ENCODE data around the gene CDYL2.

The CDYL2 gene

GRCh38 chr16:80577485-80578280 lies 226.7 kb downstream of the CDYL2 start:
- Histone ChIP-seq H3K9me3 (ENCODE audit: control insufficient read depth, low read length) (no peaks in the 10 kb centered on the region), H3K27me3 (ENCODE audit: control insufficient read depth, insufficient read depth, low read length, poor library complexity, severe bottlenecking) (no peaks in the 10 kb centered on the region), H3K27ac (ENCODE audit: insufficient read depth, low read depth, low read length, poor library complexity, severe bottlenecking) (no peak overlapping the region), H3K4me1 (ENCODE audit: control insufficient read depth, insufficient read depth, low read length) (no peaks in the 10 kb centered on the region), H3K36me3 (ENCODE audit: control insufficient read depth, insufficient read depth, low read length) (no peaks in the 10 kb centered on the region), H3K4me3 (ENCODE audit: insufficient read depth, low read depth, low read length) (no peak overlapping the region)
- WGBS, 2 experiments = 90 to 93% methylated on average over 11 of the region's 11 CpGs

DNA sequence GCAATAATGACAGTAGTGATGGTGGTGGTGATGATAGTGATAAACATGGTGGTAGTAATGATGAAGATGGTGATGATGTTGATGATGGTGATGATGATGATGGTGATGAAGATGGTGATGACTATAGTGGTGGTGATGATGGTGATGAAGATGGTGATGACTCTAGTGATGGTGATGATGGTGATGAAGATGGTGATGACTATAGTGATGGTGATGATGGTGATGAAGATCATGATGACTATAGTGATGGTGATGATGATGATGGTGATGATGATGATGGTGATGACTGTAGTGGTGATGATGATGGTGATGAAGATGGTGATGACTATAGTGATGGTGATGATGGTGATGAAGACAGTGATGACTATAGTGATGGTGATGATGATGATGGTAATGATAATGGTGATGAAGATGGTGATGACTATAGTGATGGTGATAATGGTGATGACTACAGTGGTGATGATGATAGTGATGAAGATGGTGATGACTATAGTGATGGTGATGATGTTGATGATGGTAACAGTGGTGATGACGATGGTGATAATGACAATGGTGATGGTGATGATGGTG lies 228.0 kb downstream of the CDYL2 start:
- no peaks in the 10 kb centered on the region for H3K9me3 ChIP-seq (ENCODE audit: control insufficient read depth, low read length)
- no peak overlapping the region for H3K4me3 ChIP-seq (ENCODE audit: insufficient read depth, low read depth, low read length)
- H3K27ac ChIP-seq (ENCODE audit: insufficient read depth, low read depth, low read length, poor library complexity, severe bottlenecking) = no peak overlapping the region
- no peaks in the 10 kb centered on the region for H3K27me3 ChIP-seq (ENCODE audit: control insufficient read depth, insufficient read depth, low read length, poor library complexity, severe bottlenecking)
- WGBS, 2 experiments = 88 to 89% methylated on average over 1 of the region's 1 CpG
- no peaks in the 10 kb centered on the region for H3K36me3 ChIP-seq (ENCODE audit: control insufficient read depth, insufficient read depth, low read length)
- no peaks in the 10 kb centered on the region for H3K4me1 ChIP-seq (ENCODE audit: control insufficient read depth, insufficient read depth, low read length)

DNA sequence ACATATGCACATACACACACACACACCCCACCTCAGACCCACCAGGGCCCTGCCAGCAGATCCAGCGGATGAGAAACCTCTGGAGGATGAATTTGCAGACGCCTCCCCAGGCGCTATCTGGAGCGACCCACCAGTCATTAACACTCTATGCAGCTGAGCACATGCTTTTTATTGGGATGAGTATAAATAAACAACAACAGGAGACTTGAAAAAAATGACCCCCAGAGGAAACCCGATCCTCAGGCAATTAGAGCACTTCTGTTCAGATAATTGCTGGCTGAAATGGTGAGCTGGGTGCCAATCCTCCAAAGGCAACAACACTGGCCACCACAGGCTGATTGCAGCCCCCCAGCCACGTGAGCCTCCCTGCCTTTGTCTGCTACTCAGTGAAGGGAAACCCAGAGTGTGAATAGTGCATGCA lies 230.7 kb downstream of the CDYL2 start:
- Histone ChIP-seq H3K27ac (ENCODE audit: insufficient read depth, low read depth, low read length, poor library complexity, severe bottlenecking) (no peak overlapping the region), H3K4me3 (ENCODE audit: insufficient read depth, low read depth, low read length) (no peak overlapping the region), H3K4me1 (ENCODE audit: control insufficient read depth, insufficient read depth, low read length) (no peaks in the 10 kb centered on the region), H3K36me3 (ENCODE audit: control insufficient read depth, insufficient read depth, low read length) (no peaks in the 10 kb centered on the region), H3K27me3 (ENCODE audit: control insufficient read depth, insufficient read depth, low read length, poor library complexity, severe bottlenecking) (no peaks in the 10 kb centered on the region), H3K9me3 (ENCODE audit: control insufficient read depth, low read length) (no peaks in the 10 kb centered on the region)
- 89 to 90% methylated on average over 5 to 6 of the region's 6 CpGs for WGBS, 2 experiments

DNA sequence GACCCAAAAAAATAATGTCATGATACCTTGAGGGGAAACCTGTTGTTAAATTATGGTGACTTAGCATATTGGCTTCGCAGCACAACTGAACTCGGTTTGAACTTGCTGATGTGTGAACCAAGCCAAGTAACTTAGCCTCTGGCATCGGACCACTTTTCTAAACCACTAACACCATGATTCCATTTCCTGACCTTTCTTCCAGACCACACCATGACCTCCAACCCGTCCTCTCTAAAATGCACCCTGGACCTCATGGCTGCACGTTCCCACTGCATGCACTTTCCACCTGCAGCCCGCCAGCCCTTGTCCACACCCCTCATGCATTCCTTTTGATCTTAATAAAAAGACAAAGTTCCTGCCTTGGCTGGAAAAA lies 234.3 kb downstream of the CDYL2 start:
- H3K4me1 ChIP-seq (ENCODE audit: control insufficient read depth, insufficient read depth, low read length) = no peaks in the 10 kb centered on the region

DNA sequence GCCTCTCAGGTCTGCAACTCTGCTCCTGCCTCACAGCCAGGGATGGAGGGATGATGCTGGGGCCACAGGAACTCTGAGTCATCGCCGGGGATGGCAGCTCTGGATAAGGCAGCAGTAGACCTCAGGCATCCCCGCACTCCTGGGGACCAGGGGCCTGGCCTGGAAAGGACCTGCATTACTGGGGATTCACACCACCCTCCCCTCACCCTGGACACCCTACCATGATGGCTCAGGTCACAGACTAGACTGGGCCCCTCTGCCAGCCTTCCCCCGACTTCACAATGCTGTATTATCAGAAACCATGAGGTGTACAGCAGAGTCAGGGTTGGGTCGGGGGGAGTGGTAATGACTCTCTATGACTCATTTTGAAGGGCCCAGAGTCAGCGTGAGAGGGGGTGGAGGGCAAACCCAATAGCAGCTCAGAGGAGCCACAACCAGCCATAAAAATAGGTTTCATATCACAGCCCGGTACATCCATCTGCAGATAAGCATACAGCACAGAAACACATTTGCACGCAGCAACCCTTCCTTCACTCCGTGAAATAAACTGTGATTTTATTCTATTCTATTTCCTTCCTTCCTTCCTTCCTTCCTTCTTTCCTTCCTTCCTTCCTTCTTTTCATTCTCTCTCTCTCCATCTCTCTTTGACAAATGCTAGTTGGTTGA lies 234.8 kb downstream of the CDYL2 start:
- H3K36me3 ChIP-seq (ENCODE audit: control insufficient read depth, insufficient read depth, low read length) = no peaks in the 10 kb centered on the region
- no peaks in the 10 kb centered on the region for H3K27me3 ChIP-seq (ENCODE audit: control insufficient read depth, insufficient read depth, low read length, poor library complexity, severe bottlenecking)
- WGBS, 2 experiments = 83 to 84% methylated on average over 9 of the region's 9 CpGs
- no peaks in the 10 kb centered on the region for H3K4me1 ChIP-seq (ENCODE audit: control insufficient read depth, insufficient read depth, low read length)
- no peak overlapping the region for H3K27ac ChIP-seq (ENCODE audit: insufficient read depth, low read depth, low read length, poor library complexity, severe bottlenecking)
- no peak overlapping the region for H3K4me3 ChIP-seq (ENCODE audit: insufficient read depth, low read depth, low read length)
- H3K9me3 ChIP-seq (ENCODE audit: control insufficient read depth, low read length) = no peaks in the 10 kb centered on the region

More for the DNA sequence above, 234.3 kb downstream of the CDYL2 start:
- Histone ChIP-seq H3K27ac (ENCODE audit: insufficient read depth, low read depth, low read length, poor library complexity, severe bottlenecking) (no peak overlapping the region), H3K36me3 (ENCODE audit: control insufficient read depth, insufficient read depth, low read length) (no peaks in the 10 kb centered on the region), H3K4me3 (ENCODE audit: insufficient read depth, low read depth, low read length) (no peak overlapping the region), H3K27me3 (ENCODE audit: control insufficient read depth, insufficient read depth, low read length, poor library complexity, severe bottlenecking) (no peaks in the 10 kb centered on the region), H3K9me3 (ENCODE audit: control insufficient read depth, low read length) (no peaks in the 10 kb centered on the region)
- WGBS, 2 experiments = 91 to 94% methylated on average over 6 of the region's 6 CpGs

DNA sequence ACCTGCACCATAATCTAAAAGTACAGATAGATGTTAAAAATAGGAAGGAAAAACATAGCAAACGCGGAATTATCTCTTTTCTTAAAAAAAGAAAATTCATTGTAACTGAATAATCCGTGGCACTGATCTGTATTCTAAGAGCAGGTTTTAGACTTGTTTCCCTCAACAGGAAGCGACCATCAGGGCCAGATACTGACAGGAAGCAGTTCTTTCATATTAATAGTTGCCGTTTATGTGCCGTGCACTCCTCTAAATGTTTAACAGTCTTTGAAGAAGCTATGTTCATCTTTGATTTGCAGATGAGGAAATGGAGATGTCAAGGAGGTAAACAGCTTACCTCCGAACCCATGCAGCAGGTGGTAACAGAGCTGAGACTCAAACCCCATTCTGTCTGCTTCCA lies 240.0 kb downstream of the CDYL2 start:
- WGBS, 2 experiments = 85 to 89% methylated on average over 7 of the region's 7 CpGs
- H3K4me1 ChIP-seq (ENCODE audit: control insufficient read depth, insufficient read depth, low read length) = no peaks in the 10 kb centered on the region
- no peaks in the 10 kb centered on the region for H3K36me3 ChIP-seq (ENCODE audit: control insufficient read depth, insufficient read depth, low read length)
- H3K27me3 ChIP-seq (ENCODE audit: control insufficient read depth, insufficient read depth, low read length, poor library complexity, severe bottlenecking) = peaks cover 7% of the 10 kb centered on the region
- no peaks in the 10 kb centered on the region for H3K9me3 ChIP-seq (ENCODE audit: control insufficient read depth, low read length)
- H3K27ac ChIP-seq (ENCODE audit: insufficient read depth, low read depth, low read length, poor library complexity, severe bottlenecking) = no peak overlapping the region
- H3K4me3 ChIP-seq (ENCODE audit: insufficient read depth, low read depth, low read length) = no peak overlapping the region

DNA sequence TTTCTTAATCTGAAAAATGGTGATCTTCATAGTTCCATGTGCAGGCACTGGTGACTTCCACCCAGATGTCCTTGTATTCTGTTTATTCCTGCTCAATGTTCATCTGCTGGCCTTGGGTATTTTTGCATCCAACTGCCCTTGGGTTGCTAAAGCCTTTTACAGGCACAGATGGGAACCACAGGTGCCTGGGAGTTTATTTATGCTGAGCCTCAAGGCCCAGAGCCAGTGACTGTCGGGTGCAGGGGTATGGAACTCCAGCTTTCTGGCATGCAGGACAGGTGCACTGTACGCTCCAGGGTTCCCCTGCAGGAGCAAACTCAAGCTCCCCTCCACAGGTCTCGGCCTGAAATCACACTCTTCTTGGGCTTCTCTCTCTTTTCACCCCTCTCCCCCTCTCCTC lies 241.3 kb downstream of the CDYL2 start:
- H3K27ac ChIP-seq (ENCODE audit: insufficient read depth, low read depth, low read length, poor library complexity, severe bottlenecking) = no peak overlapping the region
- no peaks in the 10 kb centered on the region for H3K36me3 ChIP-seq (ENCODE audit: control insufficient read depth, insufficient read depth, low read length)
- H3K4me3 ChIP-seq (ENCODE audit: insufficient read depth, low read depth, low read length) = no peak overlapping the region
- no peaks in the 10 kb centered on the region for H3K4me1 ChIP-seq (ENCODE audit: control insufficient read depth, insufficient read depth, low read length)
- 88 to 89% methylated on average over 3 of the region's 3 CpGs for WGBS, 2 experiments
- H3K27me3 ChIP-seq (ENCODE audit: control insufficient read depth, insufficient read depth, low read length, poor library complexity, severe bottlenecking) = peaks cover 7% of the 10 kb centered on the region
- H3K9me3 ChIP-seq (ENCODE audit: control insufficient read depth, low read length) = no peaks in the 10 kb centered on the region

GRCh38 chr16:80559369-80559768 lies 245.0 kb downstream of the CDYL2 start:
- Histone ChIP-seq H3K27ac (ENCODE audit: insufficient read depth, low read depth, low read length, poor library complexity, severe bottlenecking) (no peak overlapping the region), H3K4me3 (ENCODE audit: insufficient read depth, low read depth, low read length) (no peak overlapping the region), H3K27me3 (ENCODE audit: control insufficient read depth, insufficient read depth, low read length, poor library complexity, severe bottlenecking) (peaks cover 10% of the 10 kb centered on the region), H3K9me3 (ENCODE audit: control insufficient read depth, low read length) (no peaks in the 10 kb centered on the region), H3K36me3 (ENCODE audit: control insufficient read depth, insufficient read depth, low read length) (no peaks in the 10 kb centered on the region), H3K4me1 (ENCODE audit: control insufficient read depth, insufficient read depth, low read length) (no peaks in the 10 kb centered on the region)
- WGBS, 2 experiments = 68 to 75% methylated on average over 4 of the region's 4 CpGs

DNA sequence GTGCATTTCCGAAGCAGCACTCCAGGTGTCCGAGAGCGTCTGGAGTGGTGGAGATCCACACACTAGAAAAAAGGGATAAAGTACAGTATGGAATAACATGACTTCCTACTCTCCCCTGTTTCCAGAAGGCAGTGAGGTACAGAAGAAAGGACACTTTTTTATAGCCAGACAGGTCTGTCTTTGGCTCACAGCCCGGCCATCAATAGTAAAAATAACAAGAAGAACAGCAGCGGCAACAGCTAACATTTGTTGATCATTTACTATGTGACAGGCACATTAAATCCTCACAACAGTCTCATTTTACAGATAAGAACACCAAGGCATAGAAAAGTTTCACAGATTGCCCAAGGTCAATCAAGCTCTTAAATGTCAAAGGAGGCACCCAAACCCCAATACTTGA lies 247.4 kb downstream of the CDYL2 start:
- H3K4me3 ChIP-seq (ENCODE audit: insufficient read depth, low read depth, low read length) = no peak overlapping the region
- WGBS, 2 experiments = 89 to 91% methylated on average over 5 of the region's 5 CpGs
- H3K36me3 ChIP-seq (ENCODE audit: control insufficient read depth, insufficient read depth, low read length) = no peaks in the 10 kb centered on the region
- no peaks in the 10 kb centered on the region for H3K9me3 ChIP-seq (ENCODE audit: control insufficient read depth, low read length)
- no peaks in the 10 kb centered on the region for H3K4me1 ChIP-seq (ENCODE audit: control insufficient read depth, insufficient read depth, low read length)
- no peak overlapping the region for H3K27ac ChIP-seq (ENCODE audit: insufficient read depth, low read depth, low read length, poor library complexity, severe bottlenecking)
- peaks cover 18% of the 10 kb centered on the region for H3K27me3 ChIP-seq (ENCODE audit: control insufficient read depth, insufficient read depth, low read length, poor library complexity, severe bottlenecking)

DNA sequence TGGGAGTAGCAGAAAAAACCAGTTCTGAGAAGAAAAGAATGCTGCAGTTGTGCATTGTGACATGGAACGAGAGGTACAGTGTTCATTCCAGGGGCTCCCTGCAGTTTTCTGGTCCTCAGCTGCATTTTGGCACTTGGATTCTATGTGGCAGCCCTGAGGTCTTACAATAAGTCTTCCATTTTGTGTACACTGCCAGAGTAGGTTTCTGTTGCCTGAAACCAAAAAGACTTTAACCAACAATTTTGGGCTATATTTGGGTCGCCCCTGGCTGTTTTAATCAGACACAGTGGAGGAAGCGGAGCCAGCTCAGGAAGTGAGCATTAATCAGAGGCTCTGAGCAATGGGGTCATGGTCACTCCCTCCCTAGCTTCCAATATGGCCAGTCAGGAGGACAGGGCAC lies 247.9 kb downstream of the CDYL2 start:
- WGBS, 2 experiments = 55 to 57% methylated on average over 3 of the region's 3 CpGs
- no peak overlapping the region for H3K4me3 ChIP-seq (ENCODE audit: insufficient read depth, low read depth, low read length)
- H3K36me3 ChIP-seq (ENCODE audit: control insufficient read depth, insufficient read depth, low read length) = no peaks in the 10 kb centered on the region
- no peaks in the 10 kb centered on the region for H3K9me3 ChIP-seq (ENCODE audit: control insufficient read depth, low read length)
- H3K4me1 ChIP-seq (ENCODE audit: control insufficient read depth, insufficient read depth, low read length) = no peaks in the 10 kb centered on the region
- no peak overlapping the region for H3K27ac ChIP-seq (ENCODE audit: insufficient read depth, low read depth, low read length, poor library complexity, severe bottlenecking)
- peaks cover 18% of the 10 kb centered on the region for H3K27me3 ChIP-seq (ENCODE audit: control insufficient read depth, insufficient read depth, low read length, poor library complexity, severe bottlenecking)

Measured in ectodermal cell (in vitro differentiated cells).